HepG2 (cell line): ENCODE data around the gene TECPR1. TPM values are rescaled to one million over a fixed set of nuclear protein-coding genes. Genes with fewer than 3 reads are reported as not detected.

ENCODE experiments used
- IKZF4 ChIP-seq: sonication (generic); formaldehyde crosslinking; IDR thresholded peaks from 2 replicates; pipeline ENCODE4 v1.5.1; 2020; ENCODE audit warnings: borderline replicate concordance, mild to moderate bottlenecking, low read depth, missing genetic modification reagents; ENCODE audit errors: not compliant biosample characterization
- RAD21 ChIP-seq: fragments of 450-650 bp; formaldehyde crosslinking; IDR thresholded peaks from 2 replicates; pipeline ENCODE4 v1.5.0; 2020; ENCODE audit warnings: mild to moderate bottlenecking
- ZNF430 ChIP-seq: sonication (generic); formaldehyde crosslinking; IDR thresholded peaks from 2 replicates; pipeline ENCODE4 v1.9.0; 2021; ENCODE audit warnings: mild to moderate bottlenecking, missing genetic modification reagents
- ZNF501 ChIP-seq: sonication (generic); formaldehyde crosslinking; IDR thresholded peaks from 2 replicates; pipeline ENCODE4 v1.5.1; 2020; ENCODE audit warnings: mild to moderate bottlenecking, moderate library complexity, missing genetic modification reagents
- ZNF598 ChIP-seq: sonication (generic); formaldehyde crosslinking; IDR thresholded peaks from 2 replicates; pipeline ENCODE4 v1.5.1; 2020; ENCODE audit warnings: mild to moderate bottlenecking, missing genetic modification reagents, borderline replicate concordance
- polyA plus RNA-seq, 8 experiments: library from polyadenylated mRNA; depleted of rRNA in 3 of 8; stranded (reverse) in 7 of 8; unstranded in 1 of 8; fragments of >200 nt; fragmentation: Illumina TruSeq in 4 of 8; extraction: Trizol in 4 of 8; gene quantifications; 2 replicates each; pipeline versions ENCODE4 v1.2.1 to v1.2.3, GENCODE V29; 2011 to 2016; ENCODE audit warnings: low read depth in 4 of 8, missing spikeins in 1 of 8, mixed read lengths in 1 of 8; ENCODE audit not compliant: insufficient read depth in 1 of 8
- total RNA-seq, 5 experiments: library from RNA; depleted of rRNA; stranded (reverse); fragments of >200 nt; fragmentation: Illumina TruSeq; extraction: Trizol; gene quantifications; 2 replicates each; pipeline ENCODE4 v1.2.3, GENCODE V29; 2016; ENCODE audit warnings: low read depth in 1 of 5
- TF ChIP-seq, protein P1 (sequence below), 2 experiments: IDR thresholded peaks; 2 replicates each; pipeline ENCODE4 v1.6.1; 2011 to 2012; ENCODE audit warnings: low read length in 2 of 2, borderline replicate concordance in 1 of 2, low read depth in 1 of 2, mild to moderate bottlenecking in 1 of 2, moderate library complexity in 1 of 2
- TF ChIP-seq, protein P2 (sequence below): sonication (generic); formaldehyde crosslinking; conservative IDR thresholded peaks from 2 replicates; pipeline ENCODE4 v1.4.0; 2020; ENCODE audit warnings: missing genetic modification reagents
- TF ChIP-seq, protein P3 (sequence below): sonication (generic); formaldehyde crosslinking; conservative IDR thresholded peaks from 2 replicates; pipeline ENCODE4 v1.5.0; 2020; ENCODE audit warnings: missing genetic modification reagents
- TF ChIP-seq, protein P4 (sequence below): sonication (generic); formaldehyde crosslinking; IDR thresholded peaks from 2 replicates; pipeline ENCODE4 v1.4.0; 2020; ENCODE audit warnings: mild to moderate bottlenecking, missing genetic modification reagents
- TF ChIP-seq, protein P5 (sequence below): sonication (generic); formaldehyde crosslinking; IDR thresholded peaks from 2 replicates; pipeline ENCODE4 v1.8.0; 2022; ENCODE audit warnings: missing genetic modification reagents, mild to moderate bottlenecking, borderline replicate concordance
- TF ChIP-seq, protein P6 (sequence below): sonication (generic); formaldehyde crosslinking; conservative IDR thresholded peaks from 2 replicates; pipeline ENCODE4 v1.8.0; 2022; ENCODE audit warnings: mild to moderate bottlenecking, moderate library complexity, missing genetic modification reagents

The TECPR1 gene
- total and polyA plus RNA-seq, 2 of the 13 experiments (the other 11 are each of a cell fraction or from before 2014, with no cell fraction given), result 2.3 to 6.3 TPM

DNA sequence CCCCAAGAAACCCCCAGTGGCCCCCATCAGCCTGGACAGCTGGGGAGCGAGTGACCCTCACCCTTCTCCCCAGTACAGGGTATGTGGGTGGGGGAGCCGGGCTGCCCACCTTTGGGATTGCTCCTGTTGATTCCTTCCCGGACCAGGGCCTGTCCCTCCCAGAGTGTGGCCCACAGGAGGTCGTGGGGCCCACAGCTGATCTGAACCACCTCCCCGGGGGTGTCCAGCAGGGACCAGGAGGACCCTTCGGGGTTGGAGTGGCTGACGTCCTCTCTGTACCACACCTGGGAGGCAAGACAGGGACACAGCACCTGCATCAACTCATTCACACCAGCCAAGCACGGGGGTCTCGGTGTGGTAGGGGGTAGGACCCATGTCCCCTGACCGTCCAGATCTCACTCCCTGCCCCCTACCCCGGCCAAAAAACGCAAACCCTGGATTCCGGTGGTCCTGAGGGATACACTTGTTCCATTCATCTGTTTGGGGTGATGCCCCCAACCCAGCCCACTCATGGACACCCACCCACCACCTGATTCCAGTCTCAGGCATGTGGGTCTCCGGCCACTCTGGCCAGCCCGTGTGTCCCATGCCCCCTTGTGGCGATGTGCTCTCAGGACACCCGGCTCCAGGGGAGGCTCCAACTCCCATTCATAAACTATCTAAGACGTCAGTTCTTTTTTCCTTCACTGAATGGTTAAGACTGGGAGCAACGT lies 10.9 kb downstream of the TECPR1 start (continued):
- TF ChIP-seq, protein P1, sequence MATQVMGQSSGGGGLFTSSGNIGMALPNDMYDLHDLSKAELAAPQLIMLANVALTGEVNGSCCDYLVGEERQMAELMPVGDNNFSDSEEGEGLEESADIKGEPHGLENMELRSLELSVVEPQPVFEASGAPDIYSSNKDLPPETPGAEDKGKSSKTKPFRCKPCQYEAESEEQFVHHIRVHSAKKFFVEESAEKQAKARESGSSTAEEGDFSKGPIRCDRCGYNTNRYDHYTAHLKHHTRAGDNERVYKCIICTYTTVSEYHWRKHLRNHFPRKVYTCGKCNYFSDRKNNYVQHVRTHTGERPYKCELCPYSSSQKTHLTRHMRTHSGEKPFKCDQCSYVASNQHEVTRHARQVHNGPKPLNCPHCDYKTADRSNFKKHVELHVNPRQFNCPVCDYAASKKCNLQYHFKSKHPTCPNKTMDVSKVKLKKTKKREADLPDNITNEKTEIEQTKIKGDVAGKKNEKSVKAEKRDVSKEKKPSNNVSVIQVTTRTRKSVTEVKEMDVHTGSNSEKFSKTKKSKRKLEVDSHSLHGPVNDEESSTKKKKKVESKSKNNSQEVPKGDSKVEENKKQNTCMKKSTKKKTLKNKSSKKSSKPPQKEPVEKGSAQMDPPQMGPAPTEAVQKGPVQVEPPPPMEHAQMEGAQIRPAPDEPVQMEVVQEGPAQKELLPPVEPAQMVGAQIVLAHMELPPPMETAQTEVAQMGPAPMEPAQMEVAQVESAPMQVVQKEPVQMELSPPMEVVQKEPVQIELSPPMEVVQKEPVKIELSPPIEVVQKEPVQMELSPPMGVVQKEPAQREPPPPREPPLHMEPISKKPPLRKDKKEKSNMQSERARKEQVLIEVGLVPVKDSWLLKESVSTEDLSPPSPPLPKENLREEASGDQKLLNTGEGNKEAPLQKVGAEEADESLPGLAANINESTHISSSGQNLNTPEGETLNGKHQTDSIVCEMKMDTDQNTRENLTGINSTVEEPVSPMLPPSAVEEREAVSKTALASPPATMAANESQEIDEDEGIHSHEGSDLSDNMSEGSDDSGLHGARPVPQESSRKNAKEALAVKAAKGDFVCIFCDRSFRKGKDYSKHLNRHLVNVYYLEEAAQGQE (IDR thresholded peaks at IDR 0.05; ENCODE audit: borderline replicate concordance in 1 of 2, low read depth in 1 of 2, low read length in 2 of 2), result no peak
- TF ChIP-seq ZNF430, result no peak
- TF ChIP-seq, protein P2, sequence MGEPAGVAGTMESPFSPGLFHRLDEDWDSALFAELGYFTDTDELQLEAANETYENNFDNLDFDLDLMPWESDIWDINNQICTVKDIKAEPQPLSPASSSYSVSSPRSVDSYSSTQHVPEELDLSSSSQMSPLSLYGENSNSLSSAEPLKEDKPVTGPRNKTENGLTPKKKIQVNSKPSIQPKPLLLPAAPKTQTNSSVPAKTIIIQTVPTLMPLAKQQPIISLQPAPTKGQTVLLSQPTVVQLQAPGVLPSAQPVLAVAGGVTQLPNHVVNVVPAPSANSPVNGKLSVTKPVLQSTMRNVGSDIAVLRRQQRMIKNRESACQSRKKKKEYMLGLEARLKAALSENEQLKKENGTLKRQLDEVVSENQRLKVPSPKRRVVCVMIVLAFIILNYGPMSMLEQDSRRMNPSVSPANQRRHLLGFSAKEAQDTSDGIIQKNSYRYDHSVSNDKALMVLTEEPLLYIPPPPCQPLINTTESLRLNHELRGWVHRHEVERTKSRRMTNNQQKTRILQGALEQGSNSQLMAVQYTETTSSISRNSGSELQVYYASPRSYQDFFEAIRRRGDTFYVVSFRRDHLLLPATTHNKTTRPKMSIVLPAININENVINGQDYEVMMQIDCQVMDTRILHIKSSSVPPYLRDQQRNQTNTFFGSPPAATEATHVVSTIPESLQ (CRISPR knock-in tag), result no peak
- TF ChIP-seq, protein P3, sequence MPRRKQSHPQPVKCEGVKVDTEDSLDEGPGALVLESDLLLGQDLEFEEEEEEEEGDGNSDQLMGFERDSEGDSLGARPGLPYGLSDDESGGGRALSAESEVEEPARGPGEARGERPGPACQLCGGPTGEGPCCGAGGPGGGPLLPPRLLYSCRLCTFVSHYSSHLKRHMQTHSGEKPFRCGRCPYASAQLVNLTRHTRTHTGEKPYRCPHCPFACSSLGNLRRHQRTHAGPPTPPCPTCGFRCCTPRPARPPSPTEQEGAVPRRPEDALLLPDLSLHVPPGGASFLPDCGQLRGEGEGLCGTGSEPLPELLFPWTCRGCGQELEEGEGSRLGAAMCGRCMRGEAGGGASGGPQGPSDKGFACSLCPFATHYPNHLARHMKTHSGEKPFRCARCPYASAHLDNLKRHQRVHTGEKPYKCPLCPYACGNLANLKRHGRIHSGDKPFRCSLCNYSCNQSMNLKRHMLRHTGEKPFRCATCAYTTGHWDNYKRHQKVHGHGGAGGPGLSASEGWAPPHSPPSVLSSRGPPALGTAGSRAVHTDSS (CRISPR knock-in tag), result no peak
- TF ChIP-seq, protein P4, sequence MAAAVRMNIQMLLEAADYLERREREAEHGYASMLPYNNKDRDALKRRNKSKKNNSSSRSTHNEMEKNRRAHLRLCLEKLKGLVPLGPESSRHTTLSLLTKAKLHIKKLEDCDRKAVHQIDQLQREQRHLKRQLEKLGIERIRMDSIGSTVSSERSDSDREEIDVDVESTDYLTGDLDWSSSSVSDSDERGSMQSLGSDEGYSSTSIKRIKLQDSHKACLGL (CRISPR knock-in tag), result 0 out of 2 replicates have a peak, but pooled peaks have one; percentile 41
- no peak for TF ChIP-seq IKZF4 (CRISPR knock-in tag)
- TF ChIP-seq, protein P5, sequence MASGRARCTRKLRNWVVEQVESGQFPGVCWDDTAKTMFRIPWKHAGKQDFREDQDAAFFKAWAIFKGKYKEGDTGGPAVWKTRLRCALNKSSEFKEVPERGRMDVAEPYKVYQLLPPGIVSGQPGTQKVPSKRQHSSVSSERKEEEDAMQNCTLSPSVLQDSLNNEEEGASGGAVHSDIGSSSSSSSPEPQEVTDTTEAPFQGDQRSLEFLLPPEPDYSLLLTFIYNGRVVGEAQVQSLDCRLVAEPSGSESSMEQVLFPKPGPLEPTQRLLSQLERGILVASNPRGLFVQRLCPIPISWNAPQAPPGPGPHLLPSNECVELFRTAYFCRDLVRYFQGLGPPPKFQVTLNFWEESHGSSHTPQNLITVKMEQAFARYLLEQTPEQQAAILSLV (CRISPR knock-in tag), result no peak
- TF ChIP-seq RAD21 (CRISPR knock-in tag), result peak; percentile 85
- peak; percentile 36; the same call in 1 of the 2 replicates for TF ChIP-seq ZNF501 (CRISPR knock-in tag)
- TF ChIP-seq ZNF598, result 0 out of 2 replicates have a peak, but pooled peaks have one; percentile 40
- TF ChIP-seq, protein P6, sequence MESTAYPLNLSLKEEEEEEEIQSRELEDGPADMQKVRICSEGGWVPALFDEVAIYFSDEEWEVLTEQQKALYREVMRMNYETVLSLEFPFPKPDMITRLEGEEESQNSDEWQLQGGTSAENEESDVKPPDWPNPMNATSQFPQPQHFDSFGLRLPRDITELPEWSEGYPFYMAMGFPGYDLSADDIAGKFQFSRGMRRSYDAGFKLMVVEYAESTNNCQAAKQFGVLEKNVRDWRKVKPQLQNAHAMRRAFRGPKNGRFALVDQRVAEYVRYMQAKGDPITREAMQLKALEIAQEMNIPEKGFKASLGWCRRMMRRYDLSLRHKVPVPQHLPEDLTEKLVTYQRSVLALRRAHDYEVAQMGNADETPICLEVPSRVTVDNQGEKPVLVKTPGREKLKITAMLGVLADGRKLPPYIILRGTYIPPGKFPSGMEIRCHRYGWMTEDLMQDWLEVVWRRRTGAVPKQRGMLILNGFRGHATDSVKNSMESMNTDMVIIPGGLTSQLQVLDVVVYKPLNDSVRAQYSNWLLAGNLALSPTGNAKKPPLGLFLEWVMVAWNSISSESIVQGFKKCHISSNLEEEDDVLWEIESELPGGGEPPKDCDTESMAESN (CRISPR knock-in tag), result 0 out of 2 replicates have a peak, but pooled peaks have one; percentile 30
